ENCODE results near the gene PNMA8C.

The PNMA8C gene

DNA sequence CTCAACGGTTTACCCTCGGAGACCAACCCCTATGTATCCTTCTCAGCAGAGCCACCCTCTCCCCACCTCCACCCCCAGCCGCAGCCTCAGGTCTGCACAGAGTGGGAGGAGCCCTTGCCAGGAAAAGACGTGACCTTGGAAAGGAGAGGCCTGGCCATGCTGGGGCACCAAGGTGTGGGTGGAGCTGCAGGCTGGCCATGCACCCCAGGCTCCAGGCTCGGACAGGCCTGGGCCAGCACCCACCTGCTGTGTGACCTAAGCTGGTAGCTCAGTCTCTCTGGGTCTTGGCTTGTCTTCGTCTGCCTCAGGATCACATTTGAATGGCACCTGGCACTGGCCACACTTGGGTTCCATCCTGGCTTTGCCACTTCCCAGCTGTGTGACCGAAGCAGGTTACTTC, 44.9 kb downstream of the PNMA8C start:
- TF ChIP-seq CTCF (IDR thresholded peaks at IDR 0.05; ENCODE audit: low read depth, low read length, missing control alignments), result no peak
- no peak for DNase-seq (ENCODE audit: low read depth)
- no peak overlapping the region for H3K4me3 ChIP-seq (ENCODE audit: low read depth, low read length)

DNA sequence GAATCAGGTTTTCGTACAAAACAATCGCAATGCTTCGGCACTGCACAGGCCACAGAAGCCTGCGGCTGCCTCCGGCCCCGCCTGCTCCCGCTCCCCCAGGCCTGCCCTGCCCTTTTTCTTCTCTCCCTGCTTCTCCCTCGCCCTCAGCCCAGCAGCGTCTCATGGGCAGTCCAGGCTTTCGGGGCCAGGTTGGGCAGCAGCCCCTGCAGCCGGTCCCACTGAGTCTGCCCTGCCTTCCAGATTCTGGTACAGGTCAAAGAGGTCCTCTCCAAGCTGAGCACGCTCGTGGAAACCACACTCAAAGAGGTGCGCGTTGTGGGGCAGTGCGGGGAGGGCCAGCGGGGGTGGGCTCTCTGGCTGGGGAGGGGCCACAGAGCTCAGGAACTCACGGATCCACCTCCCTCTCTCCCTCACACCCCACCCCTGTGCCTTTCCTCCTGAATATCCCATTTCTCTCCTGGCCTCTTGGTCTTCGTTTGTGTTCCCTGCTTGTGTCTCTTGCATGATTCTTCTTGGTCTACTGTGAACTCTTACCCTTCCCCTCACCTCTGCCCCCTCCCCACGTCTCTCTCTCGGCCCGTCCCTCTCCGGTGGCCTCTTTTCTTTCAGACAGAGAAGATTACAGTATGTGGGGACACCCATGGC, 45.4 kb downstream of the PNMA8C start:
- no peak overlapping the region for H3K4me3 ChIP-seq (ENCODE audit: low read depth, low read length)
- TF ChIP-seq CTCF (IDR thresholded peaks at IDR 0.05; ENCODE audit: low read depth, low read length, missing control alignments), result no peak
- no peak for DNase-seq (ENCODE audit: low read depth)

- H3K4me3 ChIP-seq (ENCODE audit: low read depth, low read length), result no peak overlapping the region
- no peak for DNase-seq (ENCODE audit: low read depth)
- TF ChIP-seq CTCF (IDR thresholded peaks at IDR 0.05; ENCODE audit: low read depth, low read length, missing control alignments), result no peak
Measured at GRCh38 chr19:46381756-46382345, 46.9 kb downstream of the PNMA8C start.

DNA sequence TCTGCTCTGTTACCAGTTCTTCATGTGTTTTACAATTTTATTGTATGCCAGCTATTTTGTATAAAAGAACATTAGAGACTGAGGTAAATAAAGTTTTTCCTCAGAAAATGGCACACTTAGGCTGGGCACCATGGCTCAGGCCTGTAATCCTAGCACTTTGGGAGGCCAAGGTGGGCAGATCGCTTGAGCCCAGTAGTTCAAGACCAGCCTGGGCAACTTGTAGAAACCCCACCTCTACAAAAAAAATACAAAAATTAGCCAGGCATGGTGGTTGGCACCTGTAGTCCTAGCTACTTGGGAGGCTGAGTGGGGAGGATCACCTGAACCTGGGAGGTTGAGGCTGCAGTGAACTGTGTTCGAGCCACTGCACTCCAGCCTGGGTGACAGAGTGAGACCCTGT, 47.4 kb downstream of the PNMA8C start:
- TF ChIP-seq CTCF (IDR thresholded peaks at IDR 0.05; ENCODE audit: low read depth, low read length, missing control alignments), result no peak
- DNase-seq (ENCODE audit: low read depth), result no peak
- no peak overlapping the region for H3K4me3 ChIP-seq (ENCODE audit: low read depth, low read length)

DNA sequence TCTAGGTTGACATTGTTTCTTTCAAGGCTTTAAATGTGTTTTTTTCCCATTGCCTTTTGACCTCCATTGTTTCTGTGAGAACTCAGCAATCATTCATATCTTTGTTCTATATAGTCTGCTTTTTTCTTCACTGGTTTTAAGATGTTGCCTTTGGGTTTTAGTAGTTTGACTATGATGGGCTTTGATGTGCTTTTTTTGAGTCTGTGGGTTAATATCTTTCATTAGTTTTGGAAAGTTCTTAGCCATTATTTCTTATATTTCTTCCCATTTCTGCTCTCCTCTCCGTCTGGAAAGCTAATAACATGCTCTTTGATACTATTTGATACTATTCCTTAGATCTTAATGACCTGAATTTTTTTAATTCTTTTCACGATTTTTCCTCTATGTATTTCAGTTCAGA, 48.0 kb downstream of the PNMA8C start:
- DNase-seq (ENCODE audit: low read depth), result no peak
- TF ChIP-seq CTCF (IDR thresholded peaks at IDR 0.05; ENCODE audit: low read depth, low read length, missing control alignments), result no peak
- no peak overlapping the region for H3K4me3 ChIP-seq (ENCODE audit: low read depth, low read length)

- no peak for DNase-seq (ENCODE audit: low read depth)
- no peak overlapping the region for H3K4me3 ChIP-seq (ENCODE audit: low read depth, low read length)
- no peak for TF ChIP-seq CTCF (IDR thresholded peaks at IDR 0.05; ENCODE audit: low read depth, low read length, missing control alignments)
Measured at GRCh38 chr19:46378268-46378667, 50.5 kb downstream of the PNMA8C start.

All from GM12864 (cell line).